Hepatocyte (in vitro differentiated cells): ENCODE measurements around the gene RABL6. TPM values are rescaled to one million over a fixed set of nuclear protein-coding genes. Genes with fewer than 3 reads are reported as not detected.

Experiments used
- DNase-seq: peaks from one replicate; pipeline ENCODE4 v3.0.0-alpha.2; 2016; ENCODE audit warnings: low spot score
- H2AFZ ChIP-seq: fragments of 200-600 bp; sonication (generic); 2 replicates; pipeline ENCODE4 v1.6.0; 2016; ENCODE audit warnings: antibody characterized with exemption, mild to moderate bottlenecking
- H3K27ac ChIP-seq: fragments of 200-600 bp; sonication (generic); 2 replicates; pipeline ENCODE4 v1.5.1; 2016; ENCODE audit warnings: mild to moderate bottlenecking
- H3K27me3 ChIP-seq: fragments of 200-600 bp; sonication (generic); 2 replicates; pipeline ENCODE4 v1.6.1; 2016
- H3K36me3 ChIP-seq: fragments of 200-600 bp; sonication (generic); replicated peaks from 2 replicates; pipeline ENCODE4 v1.5.1; 2016; ENCODE audit warnings: low read depth; ENCODE audit not compliant: insufficient read depth
- H3K4me1 ChIP-seq: fragments of 200-600 bp; sonication (generic); 2 replicates; pipeline ENCODE4 v1.5.1; 2016; ENCODE audit warnings: mild to moderate bottlenecking, moderate library complexity; ENCODE audit not compliant: insufficient read depth
- H3K4me2 ChIP-seq: fragments of 200-600 bp; sonication (generic); 2 replicates; pipeline ENCODE4 v1.6.0; 2016
- H3K4me3 ChIP-seq: fragments of 200-600 bp; sonication (generic); 2 replicates; pipeline ENCODE4 v1.5.1; 2016; ENCODE audit warnings: mild to moderate bottlenecking
- H3K79me2 ChIP-seq: fragments of 200-600 bp; sonication (generic); 2 replicates; pipeline ENCODE4 v1.6.0; 2017; ENCODE audit warnings: mild to moderate bottlenecking
- H3K9me2 ChIP-seq: fragments of 200-600 bp; sonication (generic); replicated peaks from 2 replicates; pipeline ENCODE4 v1.6.0; 2017; ENCODE audit warnings: mild to moderate bottlenecking; ENCODE audit not compliant: insufficient read depth
- H3K9me3 ChIP-seq: fragments of 200-600 bp; sonication (generic); 2 replicates; pipeline ENCODE4 v1.5.1; 2016; ENCODE audit warnings: low read depth, mild to moderate bottlenecking
- H4K20me1 ChIP-seq: fragments of 200-600 bp; sonication (generic); 2 replicates; pipeline ENCODE4 v1.6.0; 2016; ENCODE audit warnings: mild to moderate bottlenecking; ENCODE audit not compliant: insufficient read depth, poor library complexity, severe bottlenecking
- CTCF ChIP-seq: fragments of 200-600 bp; sonication (generic); IDR thresholded peaks from 2 replicates; pipeline ENCODE4 v1.5.1; 2016; ENCODE audit warnings: antibody characterized with exemption, mild to moderate bottlenecking; ENCODE audit not compliant: poor library complexity
- EZH2 ChIP-seq: fragments of 200-600 bp; sonication (generic); IDR thresholded peaks from 2 replicates; pipeline ENCODE4 v1.6.1; 2016; ENCODE audit warnings: antibody characterized with exemption, mild to moderate bottlenecking, borderline replicate concordance
- EZH2phosphoT487 ChIP-seq: fragments of 200-600 bp; sonication (generic); IDR thresholded peaks from one replicate; pipeline ENCODE4 v1.6.1; 2018; ENCODE audit warnings: antibody characterized with exemption, mild to moderate bottlenecking, low read depth, moderate library complexity; ENCODE audit not compliant: unreplicated experiment, severe bottlenecking
- WGBS: methylation state at CpG from one replicate; pipeline ENCODE4 v1.1.6; 2016; ENCODE audit warnings: low lambda C conversion rate; ENCODE audit errors: missing lambda C conversion rate; 5-methylcytosine and 5-hydroxymethylcytosine counted together
- polyA plus RNA-seq: library from polyadenylated mRNA; unstranded; fragments of >200 nt; fragmentation: Nextera tagmentation; extraction: Ambion mirVana; gene quantifications from 2 replicates; pipeline ENCODE4 v1.2.1, GENCODE V29; 2016
- total RNA-seq: library from RNA; depleted of rRNA; stranded (reverse); fragments of >200 nt; gene quantifications from 2 replicates; pipeline ENCODE4 v1.2.3, GENCODE V29; 2014

The RABL6 gene
- total and polyA plus RNA-seq, 2 experiments from 2014 or later, result 72.3 to 103 TPM

DNA sequence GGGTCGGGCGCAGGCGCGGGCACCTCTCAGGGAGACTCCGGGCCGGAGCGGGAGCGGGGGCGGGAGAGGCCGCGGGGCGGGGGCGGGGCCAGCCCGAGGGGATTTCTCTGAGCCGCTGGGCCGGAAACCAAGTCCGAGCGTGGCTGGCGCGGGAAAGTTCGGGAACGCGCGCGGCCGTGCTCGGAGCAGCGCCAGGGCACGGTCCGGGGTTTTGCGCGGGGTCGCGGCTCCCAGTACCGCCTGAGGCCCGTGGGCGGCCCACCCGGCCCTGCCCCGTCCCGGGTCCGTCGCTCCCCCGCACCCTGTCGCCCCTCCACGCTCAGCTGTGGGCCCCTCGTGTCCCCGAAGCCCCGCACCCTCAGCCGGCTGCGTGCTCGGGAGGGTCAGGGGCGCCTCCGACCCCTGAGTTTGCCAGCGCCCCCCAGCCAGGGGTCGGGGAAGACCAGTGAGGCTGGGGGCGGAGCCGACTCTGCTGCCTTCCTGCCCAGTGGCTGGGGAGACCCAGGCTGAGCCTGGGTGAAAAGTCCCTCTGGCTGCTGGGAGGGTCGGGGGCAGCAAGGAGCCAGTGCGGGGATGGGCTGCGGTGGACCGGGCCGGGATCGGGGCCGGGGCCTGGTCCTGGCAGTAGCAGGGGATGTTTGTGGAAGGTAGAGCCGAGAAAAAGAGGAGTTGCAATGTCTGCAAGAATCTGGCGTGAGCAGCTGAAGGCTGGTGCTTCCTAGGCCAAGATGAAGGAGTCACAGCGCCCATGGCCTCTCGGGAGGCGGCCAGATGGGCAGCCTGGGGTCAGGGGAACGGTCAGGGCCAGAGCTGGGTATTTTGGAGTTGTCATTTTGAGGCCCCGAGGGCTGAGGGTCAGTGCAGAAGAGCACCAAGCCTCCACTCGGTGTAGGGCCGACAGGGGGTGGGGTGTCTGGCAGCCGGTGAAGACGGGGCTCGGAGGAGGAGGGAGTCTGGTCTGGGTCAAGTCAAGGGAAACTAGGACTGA lies 79.2 kb downstream of the RABL6 start:
- Histone ChIP-seq H3K27me3 (no peaks in the 10 kb centered on the region), H3K9me2 (no peaks in the 10 kb centered on the region), H2AFZ (peak overlapping the region; percentile 90), H3K4me3 (peak overlapping the region; percentile 99), H3K36me3 (no peaks in the 10 kb centered on the region), H3K4me1 (peaks cover 5% of the 10 kb centered on the region), H4K20me1 (no peaks in the 10 kb centered on the region), H3K79me2 (peaks cover 47% of the 10 kb centered on the region), H3K9me3 (no peaks in the 10 kb centered on the region), H3K4me2 (peak overlapping the region; percentile 92), H3K27ac (peak overlapping the region; percentile 85)
- no peak for TF ChIP-seq CTCF
- no peak for TF ChIP-seq EZH2
- peak; percentile 59 for DNase-seq
- 3% methylated on average over 21 of the region's 76 CpGs for WGBS

GRCh38 chr9:136888454-136888853 lies 80.7 kb downstream of the RABL6 start:
- H3K4me1 ChIP-seq, result no peaks in the 10 kb centered on the region
- peaks cover 61% of the 10 kb centered on the region for H3K79me2 ChIP-seq
- H3K27me3 ChIP-seq, result no peaks in the 10 kb centered on the region
- 89% methylated on average over 8 of the region's 8 CpGs for WGBS
- no peaks in the 10 kb centered on the region for H4K20me1 ChIP-seq
- no peak for DNase-seq
- no peak overlapping the region for H2AFZ ChIP-seq
- H3K27ac ChIP-seq, result no peak overlapping the region
- H3K4me2 ChIP-seq, result no peak overlapping the region
- no peak overlapping the region for H3K4me3 ChIP-seq
- no peaks in the 10 kb centered on the region for H3K9me3 ChIP-seq
- no peaks in the 10 kb centered on the region for H3K36me3 ChIP-seq
- no peaks in the 10 kb centered on the region for H3K9me2 ChIP-seq
- TF ChIP-seq EZH2phosphoT487 (no peak), EZH2 (no peak), CTCF (no peak)

DNA sequence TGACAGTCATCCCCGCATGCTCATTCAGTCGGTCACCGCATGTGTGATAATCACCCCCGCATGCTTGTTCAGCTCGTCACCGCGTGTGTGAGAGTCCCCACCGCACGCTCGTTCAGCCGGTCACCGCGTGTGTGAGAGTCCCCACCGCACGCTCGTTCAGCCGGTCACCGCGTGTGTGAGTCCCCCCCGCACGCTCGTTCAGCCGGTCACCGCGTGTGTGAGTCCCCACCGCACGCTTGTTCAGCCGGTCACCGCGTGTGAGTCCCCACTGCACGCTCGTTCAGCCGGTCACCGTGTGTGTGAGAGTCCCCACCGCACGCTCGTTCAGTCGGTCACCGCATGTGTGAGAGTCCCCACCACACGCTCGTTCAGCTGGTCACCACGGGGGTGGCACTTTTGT lies 82.1 kb downstream of the RABL6 start:
- no peak overlapping the region for H2AFZ ChIP-seq
- TF ChIP-seq EZH2phosphoT487, result no peak
- no peak for TF ChIP-seq EZH2
- TF ChIP-seq CTCF, result no peak
- H3K9me3 ChIP-seq, result no peaks in the 10 kb centered on the region
- H4K20me1 ChIP-seq, result no peaks in the 10 kb centered on the region
- H3K36me3 ChIP-seq, result no peaks in the 10 kb centered on the region
- no peak overlapping the region for H3K27ac ChIP-seq
- H3K79me2 ChIP-seq, result peaks cover 75% of the 10 kb centered on the region
- H3K4me3 ChIP-seq, result no peak overlapping the region
- H3K27me3 ChIP-seq, result no peaks in the 10 kb centered on the region
- no peak for DNase-seq
- WGBS, result 97% methylated on average over 25 of the region's 42 CpGs
- no peaks in the 10 kb centered on the region for H3K9me2 ChIP-seq
- H3K4me1 ChIP-seq, result no peaks in the 10 kb centered on the region
- no peak overlapping the region for H3K4me2 ChIP-seq
